SK-N-SH (cell line): ENCODE results near the gene GOLPH3L. TPM values are rescaled to one million over a fixed set of nuclear protein-coding genes. Genes with fewer than 3 reads are reported as not detected.

Experiments
- CTCF ChIA-PET: fragments of 300-600, 350-600 bp; formaldehyde crosslinking; extraction: SDS; loops from one replicate; lab custom pipeline; 2021; lab: Yijun Ruan, JAX
- POLR2A ChIA-PET: fragments of 350-600 bp; sonication (Branson Sonifier 250); formaldehyde crosslinking; extraction: SDS; loops from one replicate; lab custom pipeline; 2020; ENCODE audit warnings: antibody characterized with exemption, inconsistent platforms; lab: Yijun Ruan, JAX
- DNase-seq: peaks from one replicate; pipeline ENCODE4 v3.0.0; 2012
- H2AFZ ChIP-seq: fragments of 200-600 bp; sonication (generic); 2 replicates; pipeline ENCODE4 v1.8.1; 2016; ENCODE audit warnings: antibody characterized with exemption, mild to moderate bottlenecking, low read depth
- H3F3A ChIP-seq: fragments of 200-600 bp; sonication (generic); replicated peaks from 2 replicates; pipeline ENCODE3; 2016; ENCODE audit warnings: antibody characterized with exemption, mild to moderate bottlenecking; ENCODE audit not compliant: insufficient read depth
- H3K27ac ChIP-seq, 2 experiments: fragments of 200-500 bp in 1 of 2; fragments of 200-600 bp in 1 of 2; sonication (Bioruptor generic) in 1 of 2; sonication (generic), shearing (Covaris generic) in 1 of 2; 2 replicates each; pipeline versions ENCODE4 v1.5.1 to v1.6.1; 2014 to 2016; ENCODE audit warnings: low read depth in 2 of 2, inconsistent platforms in 1 of 2, low read length in 1 of 2, mild to moderate bottlenecking in 1 of 2, mixed read lengths in 1 of 2
- H3K27me3 ChIP-seq: fragments of 200-600 bp; sonication (generic), shearing (Covaris generic); 2 replicates; pipeline ENCODE4 v1.6.1; 2016; ENCODE audit warnings: mixed run types; ENCODE audit not compliant: insufficient read depth
- H3K36me3 ChIP-seq, 2 experiments: fragments of 200-500 bp in 1 of 2; fragments of 200-600 bp in 1 of 2; sonication (Bioruptor generic) in 1 of 2; sonication (generic) in 1 of 2; replicated peaks in 1 of 2; 2 replicates each; pipeline versions ENCODE3 to v1.5.1; 2014 to 2016; ENCODE audit warnings: low read length in 1 of 2, mild to moderate bottlenecking in 1 of 2; ENCODE audit not compliant: insufficient read depth in 2 of 2, control insufficient read depth in 1 of 2
- H3K4me1 ChIP-seq, 2 experiments: fragments of 200-500 bp in 1 of 2; fragments of 200-600 bp in 1 of 2; sonication (Bioruptor generic) in 1 of 2; sonication (generic), shearing (Covaris generic) in 1 of 2; 2 replicates each; pipeline versions ENCODE4 v1.5.1 to v1.6.1; 2014 to 2016; ENCODE audit warnings: low read depth in 1 of 2, low read length in 1 of 2, mixed run types in 1 of 2; ENCODE audit not compliant: insufficient read depth in 2 of 2, control insufficient read depth in 1 of 2
- H3K4me2 ChIP-seq: fragments of 200-600 bp; sonication (generic), shearing (Covaris generic); 2 replicates; pipeline ENCODE4 v1.6.1; 2017; ENCODE audit warnings: mixed run types
- H3K4me3 ChIP-seq, 2 experiments: fragments of 200-500 bp in 1 of 2; fragments of 200-600 bp in 1 of 2; sonication (Bioruptor generic) in 1 of 2; sonication (generic), shearing (Covaris generic) in 1 of 2; 2 replicates each; pipeline versions ENCODE4 v1.5.1 to v1.8.1; 2014 to 2016; ENCODE audit warnings: low read depth in 2 of 2, inconsistent platforms in 1 of 2, low read length in 1 of 2, mild to moderate bottlenecking in 1 of 2, mixed read lengths in 1 of 2, moderate library complexity in 1 of 2
- H3K79me2 ChIP-seq: fragments of 200-600 bp; sonication (generic); 2 replicates; pipeline ENCODE4 v1.8.1; 2017; ENCODE audit warnings: mild to moderate bottlenecking; ENCODE audit not compliant: insufficient read depth
- H3K9ac ChIP-seq: fragments of 200-600 bp; sonication (generic); 2 replicates; pipeline ENCODE4 v1.6.1; 2017; ENCODE audit warnings: mixed run types
- H3K9me2 ChIP-seq: fragments of 200-600 bp; sonication (generic); 2 replicates; pipeline ENCODE4 v1.6.1; 2017; ENCODE audit warnings: mixed run types
- H3K9me3 ChIP-seq: fragments of 200-600 bp; sonication (generic); 2 replicates; pipeline ENCODE4 v1.6.1; 2017; ENCODE audit warnings: mixed run types, mild to moderate bottlenecking, moderate library complexity
- H4K20me1 ChIP-seq: fragments of 200-600 bp; sonication (generic); 2 replicates; pipeline ENCODE4 v1.6.1; 2017; ENCODE audit warnings: mild to moderate bottlenecking, mixed run types; ENCODE audit not compliant: insufficient read depth
- CHD2 ChIP-seq: fragments of 150-350 bp; IDR thresholded peaks from 2 replicates; pipeline ENCODE4 v1.6.1; 2018; ENCODE audit warnings: low read length; ENCODE audit not compliant: partially characterized antibody
- CTCF ChIP-seq: fragments of 200-600 bp; sonication (generic); IDR thresholded peaks from 2 replicates; pipeline ENCODE4 v1.6.1; 2017; ENCODE audit warnings: antibody characterized with exemption, mild to moderate bottlenecking, moderate library complexity
- EP300 ChIP-seq, 2 experiments: IDR thresholded peaks; 2 replicates each; pipeline versions ENCODE4 v1.4.0 to v1.6.1; 2012; ENCODE audit warnings: borderline replicate concordance in 1 of 2, low read depth in 1 of 2, low read length in 1 of 2
- EZH2phosphoT487 ChIP-seq: fragments of 200-600 bp; sonication (generic); IDR thresholded peaks from 2 replicates; pipeline ENCODE4 v1.6.1; 2017; ENCODE audit warnings: low read depth, mixed run types, mild to moderate bottlenecking, antibody characterized with exemption, moderate library complexity, borderline replicate concordance
- FOSL2 ChIP-seq: IDR thresholded peaks from 2 replicates; pipeline ENCODE4 v1.4.0; 2012; ENCODE audit warnings: low read depth, mild to moderate bottlenecking, moderate library complexity, borderline replicate concordance
- FOXJ3 ChIP-seq: sonication (generic); formaldehyde crosslinking; IDR thresholded peaks from 2 replicates; pipeline ENCODE4 v1.5.1; 2020; ENCODE audit warnings: mild to moderate bottlenecking, missing genetic modification reagents
- JUND ChIP-seq: IDR thresholded peaks from 2 replicates; pipeline ENCODE4 v1.4.0; 2012
- MEF2A ChIP-seq: IDR thresholded peaks from 2 replicates; pipeline ENCODE4 v1.4.0; 2012; ENCODE audit warnings: low read depth, borderline replicate concordance
- NFIC ChIP-seq: IDR thresholded peaks from 2 replicates; pipeline ENCODE4 v1.4.0; 2012; ENCODE audit warnings: borderline replicate concordance
- NRF1 ChIP-seq: IDR thresholded peaks from 2 replicates; pipeline ENCODE4 v1.6.1; 2012; ENCODE audit warnings: low read depth, mild to moderate bottlenecking, low read length
- PBX3 ChIP-seq: IDR thresholded peaks from 2 replicates; pipeline ENCODE4; 2012
- RFX5 ChIP-seq: IDR thresholded peaks from 2 replicates; pipeline ENCODE4 v1.6.1; 2012; ENCODE audit warnings: mild to moderate bottlenecking, improper control_type of control experiment, low read length
- SIN3A ChIP-seq: IDR thresholded peaks from 2 replicates; pipeline ENCODE4 v1.6.1; 2012; ENCODE audit warnings: low read depth, mild to moderate bottlenecking, low read length, moderate library complexity, borderline replicate concordance
- SMC3 ChIP-seq: IDR thresholded peaks from 2 replicates; pipeline ENCODE4 v1.6.1; 2012; ENCODE audit warnings: low read depth, low read length, improper control_type of control experiment
- TAF1 ChIP-seq: IDR thresholded peaks from 2 replicates; pipeline ENCODE4 v1.6.1; 2012; ENCODE audit warnings: low read depth, mild to moderate bottlenecking, low read length, moderate library complexity, borderline replicate concordance
- TEAD4 ChIP-seq: IDR thresholded peaks from 2 replicates; pipeline ENCODE4 v1.4.0; 2012; ENCODE audit warnings: mild to moderate bottlenecking, borderline replicate concordance; ENCODE audit not compliant: insufficient read depth
- YY1 ChIP-seq: IDR thresholded peaks from 2 replicates; pipeline ENCODE4 v1.4.0; 2012; ENCODE audit warnings: low read depth, mild to moderate bottlenecking
- ZBTB33 ChIP-seq: IDR thresholded peaks from 2 replicates; pipeline ENCODE4 v1.4.0; 2012; ENCODE audit warnings: low read depth, borderline replicate concordance
- WGBS: methylation state at CpG from one replicate; pipeline ENCODE4 v1.1.6; 2017; ENCODE audit warnings: low lambda C conversion rate; 5-methylcytosine and 5-hydroxymethylcytosine counted together
- polyA plus RNA-seq, 3 experiments: library from polyadenylated mRNA; depleted of rRNA; stranded (reverse); fragments of >200 nt; gene quantifications; 2 replicates each; pipeline ENCODE4 v1.2.3, GENCODE V29; 2012

The GOLPH3L gene
- polyA plus RNA-seq, 1 of the 3 experiments (the other 2 are of a cell fraction), result 7.8 TPM

- no peak overlapping the region for H3K27ac ChIP-seq
- no peak overlapping the region for H3K9ac ChIP-seq
- no peaks in the 10 kb centered on the region for H4K20me1 ChIP-seq
- 95% methylated on average over 2 of the region's 2 CpGs for WGBS
- no peaks in the 10 kb centered on the region for H3K27me3 ChIP-seq
- TF ChIP-seq CHD2 (no peak), YY1 (no peak), TAF1 (no peak), JUND (no peak), NFIC (no peak)
- no peaks in the 10 kb centered on the region for H3K9me2 ChIP-seq
- CTCF ChIA-PET, result interaction anchor here (1.4 kb wide), 1 partner anchor 11 kb away, joined by 4 read pairs; no protein-coding TSS in a partner anchor
- H3K79me2 ChIP-seq, result no peaks in the 10 kb centered on the region
- no peak overlapping the region for H3K4me2 ChIP-seq
- DNase-seq, result no peak
- no peak overlapping the region for H2AFZ ChIP-seq
- no peaks in the 10 kb centered on the region for H3K36me3 ChIP-seq
- H3K9me3 ChIP-seq, result no peaks in the 10 kb centered on the region
- POLR2A ChIA-PET, result no interaction called here
- no peaks in the 10 kb centered on the region for H3K4me1 ChIP-seq
- no peak overlapping the region for H3K4me3 ChIP-seq
- H3F3A ChIP-seq, result no peaks in the 10 kb centered on the region
These were observed 11.6 kb upstream of the GOLPH3L start for GRCh38 chr1:150708595-150708994.

- Histone ChIP-seq H2AFZ (no peak overlapping the region), H3K79me2 (no peaks in the 10 kb centered on the region), H3F3A (no peaks in the 10 kb centered on the region), H3K4me1 (no peaks in the 10 kb centered on the region), H3K9me2 (no peaks in the 10 kb centered on the region), H3K4me3 (no peak overlapping the region), H4K20me1 (no peaks in the 10 kb centered on the region), H3K36me3 (no peaks in the 10 kb centered on the region), H3K27ac (no peak overlapping the region), H3K27me3 (no peaks in the 10 kb centered on the region), H3K4me2 (no peak overlapping the region), H3K9me3 (no peaks in the 10 kb centered on the region), H3K9ac (no peak overlapping the region)
- WGBS, result 83% methylated on average over 1 of the region's 1 CpG
- no peak for DNase-seq
- TF ChIP-seq NRF1 (no peak), ZBTB33 (no peak), YY1 (no peak), CTCF (no peak), EZH2phosphoT487 (no peak), TEAD4 (no peak), MEF2A (no peak), JUND (no peak), NFIC (no peak), SIN3A (no peak), EP300 (IDR thresholded peaks at IDR 0.05; ENCODE audit: borderline replicate concordance in 1 of 2, low read depth in 1 of 2, low read length in 1 of 2) (no peak), RFX5 (no peak), FOSL2 (no peak), FOXJ3 (CRISPR knock-in tag) (no peak), SMC3 (no peak), PBX3 (no peak)
- CTCF ChIA-PET, result no interaction called here
- POLR2A ChIA-PET, result no interaction called here
These were observed 9.1 kb upstream of the GOLPH3L start for GRCh38 chr1:150706091-150706490.
